Suprapubic skin (tissue), 4 donors: Measurements from ENCODE around the gene TIMM10B.

Source experiments
- EP300 ChIP-seq: sonication (generic); formaldehyde crosslinking; IDR thresholded peaks from one replicate; pipeline ENCODE4 v1.6.1; 2017; ENCODE audit warnings: antibody characterized with exemption
- POLR2A ChIP-seq, 2 donors: fragments of 450-650 bp; IDR thresholded peaks; one replicate each; pipeline ENCODE4 v1.6.1; 2017; ENCODE audit warnings: antibody characterized with exemption in 2 of 2, mild to moderate bottlenecking in 2 of 2, moderate library complexity in 2 of 2
- POLR2AphosphoS5 ChIP-seq, 3 donors: sonication (generic); formaldehyde crosslinking; IDR thresholded peaks; one replicate each; pipeline ENCODE4 v1.6.1; 2017; ENCODE audit warnings: antibody characterized with exemption in 3 of 3
- TF ChIP-seq, protein P1 (sequence below), 2 donors: fragments of 200-600 bp in 1 of 2; fragments of 450-650 bp in 1 of 2; sonication (generic) in 1 of 2; IDR thresholded peaks; one replicate each; pipeline ENCODE4 v1.5.1; 2016 to 2019; ENCODE audit warnings: antibody characterized with exemption in 2 of 2, mild to moderate bottlenecking in 1 of 2, moderate library complexity in 1 of 2

- TF ChIP-seq, protein P1, sequence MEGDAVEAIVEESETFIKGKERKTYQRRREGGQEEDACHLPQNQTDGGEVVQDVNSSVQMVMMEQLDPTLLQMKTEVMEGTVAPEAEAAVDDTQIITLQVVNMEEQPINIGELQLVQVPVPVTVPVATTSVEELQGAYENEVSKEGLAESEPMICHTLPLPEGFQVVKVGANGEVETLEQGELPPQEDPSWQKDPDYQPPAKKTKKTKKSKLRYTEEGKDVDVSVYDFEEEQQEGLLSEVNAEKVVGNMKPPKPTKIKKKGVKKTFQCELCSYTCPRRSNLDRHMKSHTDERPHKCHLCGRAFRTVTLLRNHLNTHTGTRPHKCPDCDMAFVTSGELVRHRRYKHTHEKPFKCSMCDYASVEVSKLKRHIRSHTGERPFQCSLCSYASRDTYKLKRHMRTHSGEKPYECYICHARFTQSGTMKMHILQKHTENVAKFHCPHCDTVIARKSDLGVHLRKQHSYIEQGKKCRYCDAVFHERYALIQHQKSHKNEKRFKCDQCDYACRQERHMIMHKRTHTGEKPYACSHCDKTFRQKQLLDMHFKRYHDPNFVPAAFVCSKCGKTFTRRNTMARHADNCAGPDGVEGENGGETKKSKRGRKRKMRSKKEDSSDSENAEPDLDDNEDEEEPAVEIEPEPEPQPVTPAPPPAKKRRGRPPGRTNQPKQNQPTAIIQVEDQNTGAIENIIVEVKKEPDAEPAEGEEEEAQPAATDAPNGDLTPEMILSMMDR (IDR thresholded peaks at IDR 0.05), result no peak
- TF ChIP-seq EP300, result no peak
- no peak for TF ChIP-seq POLR2A (IDR thresholded peaks at IDR 0.05)
- TF ChIP-seq POLR2AphosphoS5 (IDR thresholded peaks at IDR 0.05), result no peak
Measured at GRCh38 chr11:6448574-6448973, 32.7 kb upstream of the TIMM10B start.
